BE2C (cell line): ENCODE data around the gene SEMA3C.

Experiments used
- DNase-seq: peaks from one replicate; pipeline ENCODE4 v3.0.0-alpha.2; 2020
- H3K27me3 ChIP-seq: fragments of 250-450 bp; sonication (Bioruptor Pico); 2 replicates; pipeline ENCODE4 v1.5.1; 2020; ENCODE audit warnings: mild to moderate bottlenecking
- H3K36me3 ChIP-seq: fragments of 250-450 bp; sonication (Bioruptor Pico); 2 replicates; pipeline ENCODE4 v1.5.1; 2020; ENCODE audit warnings: mild to moderate bottlenecking
- H3K4me1 ChIP-seq: fragments of 250-450 bp; sonication (Bioruptor Pico); 2 replicates; pipeline ENCODE4 v1.5.1; 2020
- H3K4me3 ChIP-seq: 2 replicates; pipeline ENCODE4 v1.5.1; 2011; ENCODE audit warnings: low read depth, low read length
- H3K9me3 ChIP-seq: fragments of 250-450 bp; sonication (Bioruptor Pico); 2 replicates; pipeline ENCODE4 v1.5.1; 2020
- CTCF ChIP-seq: IDR thresholded peaks from 2 replicates; pipeline ENCODE4 v1.5.1; 2012; ENCODE audit warnings: mild to moderate bottlenecking, low read depth, low read length

The SEMA3C gene

GRCh38 chr7:80833289-80834268 is 85.3 kb downstream of the SEMA3C start:
- TF ChIP-seq CTCF: no peak
- H3K9me3 ChIP-seq: no peaks in the 10 kb centered on the region
- peaks cover 11% of the 10 kb centered on the region; the same call in 1 of the 2 replicates for H3K4me1 ChIP-seq
- no peaks in the 10 kb centered on the region for H3K36me3 ChIP-seq
- no peaks in the 10 kb centered on the region for H3K27me3 ChIP-seq
- peak overlapping the region; percentile 6 for H3K4me3 ChIP-seq
- DNase-seq: no peak

GRCh38 chr7:80832006-80832405 is 86.8 kb downstream of the SEMA3C start:
- Histone ChIP-seq H3K27me3 (no peaks in the 10 kb centered on the region), H3K4me3 (no peak overlapping the region), H3K4me1 (peaks cover 11% of the 10 kb centered on the region), H3K36me3 (no peaks in the 10 kb centered on the region), H3K9me3 (no peaks in the 10 kb centered on the region)
- no peak for TF ChIP-seq CTCF
- no peak for DNase-seq

- Histone ChIP-seq H3K36me3 (no peaks in the 10 kb centered on the region), H3K4me3 (no peak overlapping the region), H3K27me3 (no peaks in the 10 kb centered on the region), H3K4me1 (peaks cover 16% of the 10 kb centered on the region), H3K9me3 (no peaks in the 10 kb centered on the region)
- no peak for DNase-seq
- TF ChIP-seq CTCF: no peak
Measured at GRCh38 chr7:80830584-80831285, 88.1 kb downstream of the SEMA3C start.

- H3K4me3 ChIP-seq: no peak overlapping the region
- H3K36me3 ChIP-seq: no peaks in the 10 kb centered on the region
- H3K27me3 ChIP-seq: no peaks in the 10 kb centered on the region
- H3K4me1 ChIP-seq: peaks cover 21% of the 10 kb centered on the region
- H3K9me3 ChIP-seq: no peaks in the 10 kb centered on the region
- DNase-seq: no peak
- TF ChIP-seq CTCF: no peak
Measured at GRCh38 chr7:80830010-80830409, 88.8 kb downstream of the SEMA3C start.

- H3K36me3 ChIP-seq: no peaks in the 10 kb centered on the region
- peaks cover 21% of the 10 kb centered on the region for H3K4me1 ChIP-seq
- H3K4me3 ChIP-seq: no peak overlapping the region
- no peaks in the 10 kb centered on the region for H3K27me3 ChIP-seq
- H3K9me3 ChIP-seq: no peaks in the 10 kb centered on the region
- TF ChIP-seq CTCF: no peak
- DNase-seq: no peak
Measured at GRCh38 chr7:80829527-80829926, 89.3 kb downstream of the SEMA3C start.
